Gastroesophageal sphincter (tissue), 4 donors: Measurements from ENCODE around the gene PPP1R13B. TPM values are rescaled to one million over a fixed set of nuclear protein-coding genes. Genes with fewer than 3 reads are reported as not detected.
A peak's percentile ranks its signal among the peaks of the same experiment; 100 is the strongest.

Experiments
- ATAC-seq: fragments of 150-250 bp; one replicate; pipeline ENCODE4 v1.9.1; 2016; ENCODE audit warnings: mild to moderate bottlenecking, moderate library complexity
- H3K27ac ChIP-seq, 4 donors: fragments of 200-600 bp; sonication (generic) in 3 of 4; 1 replicate in 3 of 4; 2 replicates in 1 of 4; pipeline ENCODE4 v1.5.1; 2016 to 2019
- H3K27me3 ChIP-seq: fragments of 200-600 bp; sonication (generic); one replicate; pipeline ENCODE4 v1.5.1; 2019
- H3K36me3 ChIP-seq, 2 donors: fragments of 200-600 bp; sonication (generic); one replicate each; pipeline ENCODE4 v1.5.1; 2019; ENCODE audit warnings: control low read depth in 1 of 2
- H3K4me1 ChIP-seq, 3 donors: fragments of 200-600 bp; sonication (generic); 1 replicate in 2 of 3; 2 replicates in 1 of 3; pipeline ENCODE4 v1.5.1; 2016 to 2019; ENCODE audit warnings: control low read depth in 2 of 3
- H3K4me3 ChIP-seq, 2 donors: fragments of 200-600 bp; sonication (generic); one replicate each; pipeline ENCODE4 v1.5.1; 2019; ENCODE audit warnings: mild to moderate bottlenecking in 1 of 2, moderate library complexity in 1 of 2
- H3K9me3 ChIP-seq, 3 donors: fragments of 200-600 bp; sonication (generic); one replicate each; pipeline ENCODE4 v1.5.1; 2017 to 2019; ENCODE audit warnings: control low read depth in 2 of 3
- CTCF ChIP-seq, 4 experiments: fragments of 200-600 bp in 2 of 4; fragments of 450-650 bp in 2 of 4; sonication (generic) in 1 of 4; IDR thresholded peaks; one replicate each; pipeline ENCODE4 v1.5.1; 2017 to 2019; ENCODE audit warnings: antibody characterized with exemption in 4 of 4, mild to moderate bottlenecking in 2 of 4, moderate library complexity in 2 of 4
- EP300 ChIP-seq: sonication (generic); formaldehyde crosslinking; IDR thresholded peaks from one replicate; pipeline ENCODE4 v1.6.1; 2017; ENCODE audit warnings: antibody characterized with exemption, mild to moderate bottlenecking
- POLR2A ChIP-seq, 2 donors: fragments of 450-650 bp; IDR thresholded peaks; one replicate each; pipeline ENCODE4 v1.6.1; 2017; ENCODE audit warnings: antibody characterized with exemption in 2 of 2, mild to moderate bottlenecking in 2 of 2, moderate library complexity in 1 of 2
- POLR2AphosphoS5 ChIP-seq: sonication (generic); formaldehyde crosslinking; IDR thresholded peaks from one replicate; pipeline ENCODE4 v1.6.1; 2017; ENCODE audit warnings: antibody characterized with exemption
- WGBS, 2 donors: methylation state at CpG; one replicate each; pipeline ENCODE4 v1.1.5; 2018; ENCODE audit warnings: low coverage in 1 of 2; 5-methylcytosine and 5-hydroxymethylcytosine counted together
- total RNA-seq, 4 donors: library from RNA; depleted of rRNA; stranded (reverse); fragments of >200 nt; gene quantifications; one replicate each; pipeline ENCODE4 v1.1.0, GENCODE V29; 2016

PPP1R13B gene
- total RNA-seq, 4 donors from 2014 or later, result 13.9 to 24.8 (median 17.5) TPM

GRCh38 chr14:103883263-103883523 is 35.8 kb upstream of the PPP1R13B start:
- Histone ChIP-seq H3K27ac (no peak overlapping the region), H3K4me1 (peaks cover 3 to 38% (median 32%) of the 10 kb centered on the region in 3 donors), H3K27me3 (no peaks in the 10 kb centered on the region), H3K9me3 (no peaks in the 10 kb centered on the region), H3K4me3 (no peak overlapping the region), H3K36me3 (no peaks in the 10 kb centered on the region)
- ATAC-seq, result no peak
- no peak for TF ChIP-seq POLR2A (IDR thresholded peaks at IDR 0.05)
- TF ChIP-seq EP300, result no peak
- no peak for TF ChIP-seq CTCF (IDR thresholded peaks at IDR 0.05)
- TF ChIP-seq POLR2AphosphoS5, result no peak
- WGBS, 2 donors, result no CpG with 5 or more reads among the region's 3 CpGs

GRCh38 chr14:103882503-103883262 is 35.3 kb upstream of the PPP1R13B start:
- WGBS, 2 donors, result 17 to 32% methylated on average over 3 of the region's 20 CpGs
- ATAC-seq, result no peak
- no peak overlapping the region for H3K4me3 ChIP-seq
- H3K36me3 ChIP-seq, result no peaks in the 10 kb centered on the region
- H3K27ac ChIP-seq, result peak overlapping the region in 1 of 4 donors; percentile 74
- no peak for TF ChIP-seq POLR2A (IDR thresholded peaks at IDR 0.05)
- no peak for TF ChIP-seq POLR2AphosphoS5
- no peak for TF ChIP-seq EP300
- no peak for TF ChIP-seq CTCF (IDR thresholded peaks at IDR 0.05)
- no peaks in the 10 kb centered on the region for H3K27me3 ChIP-seq
- no peaks in the 10 kb centered on the region for H3K9me3 ChIP-seq
- peaks cover 3 to 38% (median 32%) of the 10 kb centered on the region in 3 donors for H3K4me1 ChIP-seq

- TF ChIP-seq POLR2A (IDR thresholded peaks at IDR 0.05), result no peak
- TF ChIP-seq POLR2AphosphoS5, result no peak
- TF ChIP-seq EP300, result no peak
- TF ChIP-seq CTCF (IDR thresholded peaks at IDR 0.05), result no peak
- H3K9me3 ChIP-seq, result no peaks in the 10 kb centered on the region
- WGBS, 2 donors, result 83 to 90% methylated on average over 2 of the region's 31 CpGs
- H3K36me3 ChIP-seq, result no peaks in the 10 kb centered on the region
- H3K27me3 ChIP-seq, result no peaks in the 10 kb centered on the region
- ATAC-seq, result no peak
- H3K27ac ChIP-seq, result peak overlapping the region in 3 of 4 donors; percentile 50 to 74 (median 68)
- no peak overlapping the region for H3K4me3 ChIP-seq
- peaks cover 3 to 38% (median 32%) of the 10 kb centered on the region in 3 donors for H3K4me1 ChIP-seq
Measured at GRCh38 chr14:103881268-103882201, 34.2 kb upstream of the PPP1R13B start.

- peak; percentile 72 for ATAC-seq
- H3K4me3 ChIP-seq, result peak overlapping the region; percentile 5 to 37
Measured at GRCh38 chr14:103880348-103881267, 33.2 kb upstream of the PPP1R13B start.

More at GRCh38 chr14:103880348-103881267, 33.2 kb upstream of the PPP1R13B start:
- H3K9me3 ChIP-seq, result no peaks in the 10 kb centered on the region
- H3K27me3 ChIP-seq, result no peaks in the 10 kb centered on the region
- peak overlapping the region; percentile 19 to 74 (median 59) for H3K27ac ChIP-seq
- no peak for TF ChIP-seq EP300
- TF ChIP-seq POLR2AphosphoS5, result peak; percentile 58
- TF ChIP-seq POLR2A (IDR thresholded peaks at IDR 0.05), result no peak
- no peaks in the 10 kb centered on the region for H3K36me3 ChIP-seq
- WGBS, 2 donors, result 0 to 55% methylated on average over 4 to 8 of the region's 23 CpGs
- H3K4me1 ChIP-seq, result peaks cover 3 to 38% (median 32%) of the 10 kb centered on the region in 3 donors
